Neural cell (in vitro differentiated cells): ENCODE measurements around the gene LNP1.

Source experiments
- EP300 ChIP-seq: fragments of 450-650 bp; conservative IDR thresholded peaks from 2 replicates; pipeline ENCODE4 v1.6.1; 2014; ENCODE audit warnings: antibody characterized with exemption, mild to moderate bottlenecking, moderate library complexity; ENCODE audit not compliant: poor library complexity, severe bottlenecking
- EZH2 ChIP-seq: fragments of 200-600, 300-800 bp; shearing (Covaris generic), sonication (generic); IDR thresholded peaks from 2 replicates; pipeline ENCODE4 v1.6.1; 2014; ENCODE audit warnings: antibody characterized with exemption, low read length, borderline replicate concordance, mild to moderate bottlenecking; ENCODE audit not compliant: insufficient read depth, poor library complexity, severe bottlenecking
- POLR2AphosphoS5 ChIP-seq: IDR thresholded peaks from 2 replicates; pipeline ENCODE4 v1.6.1; 2012
- RAD21 ChIP-seq: fragments of 450-650 bp; conservative IDR thresholded peaks from 2 replicates; pipeline ENCODE4 v1.6.1; 2014; ENCODE audit warnings: antibody characterized with exemption, mild to moderate bottlenecking, moderate library complexity
- SMC3 ChIP-seq: fragments of 450-650 bp; conservative IDR thresholded peaks from 2 replicates; pipeline ENCODE4 v1.6.1; 2014; ENCODE audit warnings: antibody characterized with exemption, mild to moderate bottlenecking, moderate library complexity; ENCODE audit not compliant: poor library complexity
- TF ChIP-seq, protein P1 (sequence below): fragments of 450-650 bp; IDR thresholded peaks from 2 replicates; pipeline ENCODE4 v1.5.1; 2014; ENCODE audit warnings: antibody characterized with exemption, mild to moderate bottlenecking, moderate library complexity; ENCODE audit not compliant: poor library complexity, severe bottlenecking
- TF ChIP-seq, protein P2 (sequence below): IDR thresholded peaks from 2 replicates; pipeline ENCODE4 v1.6.1; 2012; ENCODE audit warnings: borderline replicate concordance

DNA sequence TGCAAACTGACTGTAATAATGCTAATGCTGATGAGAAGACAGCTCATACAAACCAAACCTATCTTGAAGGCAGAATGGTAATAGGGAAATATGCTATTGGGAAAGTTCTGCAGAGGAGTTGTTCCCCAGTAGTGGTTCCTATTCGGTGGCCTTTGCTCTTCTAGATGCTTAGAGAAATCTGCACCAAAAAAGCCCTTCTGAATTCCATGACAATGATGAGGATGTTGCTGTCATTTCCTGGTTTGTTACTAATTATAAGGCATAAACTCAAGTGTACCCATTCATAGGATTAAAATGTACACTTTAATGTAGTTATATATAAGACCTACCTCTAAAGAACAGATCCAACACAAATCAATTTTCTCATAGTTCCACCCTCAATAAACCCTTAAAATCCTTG is 30.6 kb upstream of the LNP1 start:
- TF ChIP-seq, protein P1, sequence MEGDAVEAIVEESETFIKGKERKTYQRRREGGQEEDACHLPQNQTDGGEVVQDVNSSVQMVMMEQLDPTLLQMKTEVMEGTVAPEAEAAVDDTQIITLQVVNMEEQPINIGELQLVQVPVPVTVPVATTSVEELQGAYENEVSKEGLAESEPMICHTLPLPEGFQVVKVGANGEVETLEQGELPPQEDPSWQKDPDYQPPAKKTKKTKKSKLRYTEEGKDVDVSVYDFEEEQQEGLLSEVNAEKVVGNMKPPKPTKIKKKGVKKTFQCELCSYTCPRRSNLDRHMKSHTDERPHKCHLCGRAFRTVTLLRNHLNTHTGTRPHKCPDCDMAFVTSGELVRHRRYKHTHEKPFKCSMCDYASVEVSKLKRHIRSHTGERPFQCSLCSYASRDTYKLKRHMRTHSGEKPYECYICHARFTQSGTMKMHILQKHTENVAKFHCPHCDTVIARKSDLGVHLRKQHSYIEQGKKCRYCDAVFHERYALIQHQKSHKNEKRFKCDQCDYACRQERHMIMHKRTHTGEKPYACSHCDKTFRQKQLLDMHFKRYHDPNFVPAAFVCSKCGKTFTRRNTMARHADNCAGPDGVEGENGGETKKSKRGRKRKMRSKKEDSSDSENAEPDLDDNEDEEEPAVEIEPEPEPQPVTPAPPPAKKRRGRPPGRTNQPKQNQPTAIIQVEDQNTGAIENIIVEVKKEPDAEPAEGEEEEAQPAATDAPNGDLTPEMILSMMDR: no peak
- no peak for TF ChIP-seq EP300
- no peak for TF ChIP-seq SMC3
- TF ChIP-seq, protein P2, sequence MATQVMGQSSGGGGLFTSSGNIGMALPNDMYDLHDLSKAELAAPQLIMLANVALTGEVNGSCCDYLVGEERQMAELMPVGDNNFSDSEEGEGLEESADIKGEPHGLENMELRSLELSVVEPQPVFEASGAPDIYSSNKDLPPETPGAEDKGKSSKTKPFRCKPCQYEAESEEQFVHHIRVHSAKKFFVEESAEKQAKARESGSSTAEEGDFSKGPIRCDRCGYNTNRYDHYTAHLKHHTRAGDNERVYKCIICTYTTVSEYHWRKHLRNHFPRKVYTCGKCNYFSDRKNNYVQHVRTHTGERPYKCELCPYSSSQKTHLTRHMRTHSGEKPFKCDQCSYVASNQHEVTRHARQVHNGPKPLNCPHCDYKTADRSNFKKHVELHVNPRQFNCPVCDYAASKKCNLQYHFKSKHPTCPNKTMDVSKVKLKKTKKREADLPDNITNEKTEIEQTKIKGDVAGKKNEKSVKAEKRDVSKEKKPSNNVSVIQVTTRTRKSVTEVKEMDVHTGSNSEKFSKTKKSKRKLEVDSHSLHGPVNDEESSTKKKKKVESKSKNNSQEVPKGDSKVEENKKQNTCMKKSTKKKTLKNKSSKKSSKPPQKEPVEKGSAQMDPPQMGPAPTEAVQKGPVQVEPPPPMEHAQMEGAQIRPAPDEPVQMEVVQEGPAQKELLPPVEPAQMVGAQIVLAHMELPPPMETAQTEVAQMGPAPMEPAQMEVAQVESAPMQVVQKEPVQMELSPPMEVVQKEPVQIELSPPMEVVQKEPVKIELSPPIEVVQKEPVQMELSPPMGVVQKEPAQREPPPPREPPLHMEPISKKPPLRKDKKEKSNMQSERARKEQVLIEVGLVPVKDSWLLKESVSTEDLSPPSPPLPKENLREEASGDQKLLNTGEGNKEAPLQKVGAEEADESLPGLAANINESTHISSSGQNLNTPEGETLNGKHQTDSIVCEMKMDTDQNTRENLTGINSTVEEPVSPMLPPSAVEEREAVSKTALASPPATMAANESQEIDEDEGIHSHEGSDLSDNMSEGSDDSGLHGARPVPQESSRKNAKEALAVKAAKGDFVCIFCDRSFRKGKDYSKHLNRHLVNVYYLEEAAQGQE: no peak
- no peak for TF ChIP-seq EZH2
- no peak for TF ChIP-seq POLR2AphosphoS5
- no peak for TF ChIP-seq RAD21
